MCF 10A (cell line): ENCODE measurements around the gene PTPN13. TPM values are rescaled to one million over a fixed set of nuclear protein-coding genes. Genes with fewer than 3 reads are reported as not detected.

Experiments
- BruUV-seq: library from RNA; stranded (reverse); fragments of 400-500 nt; replicated peaks from 2 replicates; lab custom pipeline; 2021; lab: Mats Ljungman, UMichigan
- CTCF ChIA-PET: fragments of 300-600 bp; sonication (Branson Sonifier 250); formaldehyde crosslinking; extraction: SDS; loops from one replicate; lab custom pipeline; 2021; ENCODE audit warnings: antibody characterized with exemption, inconsistent platforms; lab: Yijun Ruan, JAX
- POLR2A ChIA-PET: fragments of 300-600, 350-650 bp; sonication (Branson Sonifier 250); formaldehyde crosslinking; extraction: SDS; loops from one replicate; lab custom pipeline; 2020; ENCODE audit warnings: antibody characterized with exemption, inconsistent platforms; lab: Yijun Ruan, JAX
- DNase-seq: peaks from one replicate; pipeline ENCODE4 v3.0.0-alpha.2; 2018; ENCODE audit not compliant: unreplicated experiment
- H3K27ac Mint-ChIP-seq: one replicate; pipeline ENCODE4 v1.8.0; 2022; ENCODE audit warnings: mild to moderate bottlenecking, low read depth, mixed read lengths; ENCODE audit not compliant: unreplicated experiment
- H3K27me3 Mint-ChIP-seq: one replicate; pipeline ENCODE4 v1.8.0; 2022; ENCODE audit warnings: mixed read lengths; ENCODE audit not compliant: insufficient read depth, unreplicated experiment
- H3K36me3 Mint-ChIP-seq: one replicate; pipeline ENCODE4 v1.8.0; 2022; ENCODE audit warnings: mild to moderate bottlenecking, moderate library complexity, mixed read lengths; ENCODE audit not compliant: insufficient read depth, unreplicated experiment
- H3K4me1 Mint-ChIP-seq: one replicate; pipeline ENCODE4 v1.8.0; 2022; ENCODE audit warnings: mixed read lengths; ENCODE audit not compliant: insufficient read depth, unreplicated experiment
- H3K4me3 Mint-ChIP-seq: one replicate; pipeline ENCODE4 v1.8.0; 2022; ENCODE audit warnings: mild to moderate bottlenecking, moderate library complexity, mixed read lengths; ENCODE audit not compliant: unreplicated experiment
- H3K9me3 Mint-ChIP-seq: one replicate; pipeline ENCODE4 v1.8.0; 2022; ENCODE audit warnings: mixed read lengths; ENCODE audit not compliant: unreplicated experiment
- CTCF ChIP-seq: fragments of 200-600 bp; IDR thresholded peaks from one replicate; pipeline ENCODE4 v1.8.0; 2022; ENCODE audit warnings: antibody characterized with exemption, mild to moderate bottlenecking; ENCODE audit not compliant: unreplicated experiment
- intact Hi-C: fragments of 100-400 bp; cut with micrococcal nuclease; formaldehyde crosslinking; loops from 2 replicates; pipeline ENCODE4 v1.14.1; 2022
- total RNA-seq: library from RNA; stranded (reverse); gene quantifications from 2 replicates; pipeline ENCODE4 v1.2.3, GENCODE V29; 2022

PTPN13 gene
- total RNA-seq, 1 experiment from 2014 or later = 28.3 TPM

- Mint-ChIP-seq H3K27me3 (no peaks in the 10 kb centered on the region), H3K9me3 (no peaks in the 10 kb centered on the region), H3K36me3 (peaks cover 15% of the 10 kb centered on the region), H3K27ac (no peak overlapping the region), H3K4me1 (no peaks in the 10 kb centered on the region), H3K4me3 (no peak overlapping the region)
- no peak for TF ChIP-seq CTCF
- POLR2A ChIA-PET = interaction anchor here (0.6 to 1.0 kb wide), 2 partner anchors 10 to 73 kb away, joined by 3 to 5 read pairs; no protein-coding TSS in a partner anchor
- intact Hi-C loops = no loop called here
- DNase-seq = no peak
- no TSS peak for BruUV-seq
- CTCF ChIA-PET = interaction anchor here (0.7 to 2.4 kb wide), 3 partner anchors 10 to 325 kb away, joined by 3 to 9 read pairs (median 5); no protein-coding TSS in a partner anchor
Measured at GRCh38 chr4:86821151-86821550, 227.0 kb downstream of the PTPN13 start.

- H3K4me1 Mint-ChIP-seq = no peaks in the 10 kb centered on the region
- CTCF ChIA-PET = interaction anchor here (0.5 to 1.7 kb wide), 5 partner anchors 9 to 326 kb away, joined by 3 to 5 read pairs (median 3); no protein-coding TSS in a partner anchor
Measured at GRCh38 chr4:86822136-86822535, 228.0 kb downstream of the PTPN13 start.

GRCh38 chr4:86825511-86825910, 231.4 kb downstream of the PTPN13 start:
- H3K4me1 Mint-ChIP-seq = no peaks in the 10 kb centered on the region
- no peak for DNase-seq
- H3K27ac Mint-ChIP-seq = no peak overlapping the region
- no peaks in the 10 kb centered on the region for H3K27me3 Mint-ChIP-seq
- H3K36me3 Mint-ChIP-seq = no peaks in the 10 kb centered on the region
- H3K9me3 Mint-ChIP-seq = no peaks in the 10 kb centered on the region
- BruUV-seq = no TSS peak
- no peak for TF ChIP-seq CTCF
- intact Hi-C loops = no loop called here
- POLR2A ChIA-PET = no interaction called here
- H3K4me3 Mint-ChIP-seq = no peak overlapping the region
- CTCF ChIA-PET = interaction anchor here (1.0 to 1.3 kb wide), 2 partner anchors 9 to 17 kb away, joined by 3 read pairs; no protein-coding TSS in a partner anchor

More at GRCh38 chr4:86822136-86822535, 228.0 kb downstream of the PTPN13 start:
- no TSS peak for BruUV-seq
- Mint-ChIP-seq H3K27ac (no peak overlapping the region), H3K4me3 (no peak overlapping the region), H3K36me3 (peaks cover 9% of the 10 kb centered on the region), H3K27me3 (no peaks in the 10 kb centered on the region), H3K9me3 (no peaks in the 10 kb centered on the region)
- DNase-seq = no peak
- TF ChIP-seq CTCF = no peak
- POLR2A ChIA-PET = no interaction called here
- intact Hi-C loops = no loop called here

GRCh38 chr4:86831262-86832130, 237.4 kb downstream of the PTPN13 start:
- CTCF ChIA-PET = interaction anchor here (0.6 to 1.9 kb wide), 11 partner anchors 9 to 351 kb away, joined by 3 to 9 read pairs (median 4); no protein-coding TSS in a partner anchor
- peaks cover 18% of the 10 kb centered on the region for H3K4me1 Mint-ChIP-seq
- intact Hi-C loops = loop anchor here (1.0 kb wide), 1 partner anchor 60 kb away; no protein-coding TSS in a partner anchor
- DNase-seq = peak; percentile 97
- peak overlapping the region; percentile 98 for H3K27ac Mint-ChIP-seq
- peaks cover 10% of the 10 kb centered on the region for H3K36me3 Mint-ChIP-seq
- no peaks in the 10 kb centered on the region for H3K9me3 Mint-ChIP-seq
- H3K27me3 Mint-ChIP-seq = no peaks in the 10 kb centered on the region
- no peak for TF ChIP-seq CTCF
- H3K4me3 Mint-ChIP-seq = peak overlapping the region; percentile 45
- TSS peak; percentile 67 for BruUV-seq
- POLR2A ChIA-PET = interaction anchor here (0.5 to 4.6 kb wide), 39 partner anchors 9 to 382 kb away, joined by 3 to 41 read pairs (median 4); partner anchors contain the start of genes C4orf36 and PTPN13
